HG03139 (cell line): ENCODE results near the gene ARHGAP22.

Experiments used
- ATAC-seq: cut with Tn5 transposase; IDR thresholded peaks from one replicate; pipeline ENCODE4 v1.9.1; 2021; ENCODE audit not compliant: unreplicated experiment

ARHGAP22 gene

DNA sequence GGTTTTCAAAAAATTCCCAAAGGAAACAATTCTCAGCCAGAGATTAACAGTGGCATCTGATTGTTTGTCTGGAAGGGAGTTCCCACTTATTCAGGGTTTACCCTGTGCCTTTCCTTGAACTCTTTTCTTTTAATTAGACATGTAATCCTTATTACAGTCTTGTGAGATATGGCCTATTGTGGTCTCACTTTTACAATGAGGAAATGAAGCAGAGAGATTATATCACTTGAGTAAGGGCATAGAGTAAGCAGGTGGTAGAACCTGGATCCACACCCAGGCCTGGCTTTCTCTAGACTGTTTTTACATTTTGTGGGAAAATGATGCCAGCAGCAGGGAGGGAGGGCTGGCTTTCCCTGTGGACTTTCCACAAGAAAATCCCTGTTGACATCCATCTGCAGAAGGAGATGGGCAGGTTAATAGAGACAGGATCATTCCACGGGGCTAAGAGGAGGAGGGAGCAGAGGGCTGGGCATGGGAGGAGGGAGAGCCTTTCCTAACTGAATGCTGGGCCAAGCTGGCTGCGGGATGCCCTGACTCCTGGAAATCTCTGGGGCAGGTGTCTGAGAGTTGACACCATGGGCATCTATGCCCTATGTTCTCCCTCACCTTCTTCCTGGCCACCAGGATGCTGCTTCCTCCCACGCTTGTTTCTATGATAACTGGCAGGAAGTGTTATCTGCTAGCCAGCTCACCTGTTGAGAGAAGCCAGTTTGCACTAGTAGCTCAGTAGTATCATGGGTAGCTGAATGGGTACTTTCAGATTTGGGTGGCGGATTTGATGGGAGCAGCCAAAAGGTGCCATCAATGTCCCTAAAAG, 28.7 kb upstream of the ARHGAP22 start:
- ATAC-seq = peak; percentile 32

DNA sequence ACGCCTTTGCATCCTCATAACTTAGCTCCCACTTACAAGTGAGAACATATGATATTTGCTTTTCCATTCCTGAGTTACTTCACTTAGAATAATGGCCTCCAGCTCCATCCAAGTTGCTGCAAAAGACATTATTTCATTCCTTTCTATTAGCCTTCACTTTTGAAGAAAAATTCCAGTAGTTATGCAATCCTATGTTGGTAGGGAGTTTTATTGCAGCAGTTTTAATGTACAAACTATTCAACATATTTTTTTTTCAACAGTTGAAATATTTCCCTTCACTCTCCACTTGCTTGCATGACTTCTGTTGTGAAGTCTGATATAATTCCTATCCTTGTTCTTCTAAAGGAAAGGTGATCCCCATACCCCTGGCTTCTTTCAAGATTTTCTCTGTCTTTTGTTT, 27.3 kb upstream of the ARHGAP22 start:
- ATAC-seq = no peak

DNA sequence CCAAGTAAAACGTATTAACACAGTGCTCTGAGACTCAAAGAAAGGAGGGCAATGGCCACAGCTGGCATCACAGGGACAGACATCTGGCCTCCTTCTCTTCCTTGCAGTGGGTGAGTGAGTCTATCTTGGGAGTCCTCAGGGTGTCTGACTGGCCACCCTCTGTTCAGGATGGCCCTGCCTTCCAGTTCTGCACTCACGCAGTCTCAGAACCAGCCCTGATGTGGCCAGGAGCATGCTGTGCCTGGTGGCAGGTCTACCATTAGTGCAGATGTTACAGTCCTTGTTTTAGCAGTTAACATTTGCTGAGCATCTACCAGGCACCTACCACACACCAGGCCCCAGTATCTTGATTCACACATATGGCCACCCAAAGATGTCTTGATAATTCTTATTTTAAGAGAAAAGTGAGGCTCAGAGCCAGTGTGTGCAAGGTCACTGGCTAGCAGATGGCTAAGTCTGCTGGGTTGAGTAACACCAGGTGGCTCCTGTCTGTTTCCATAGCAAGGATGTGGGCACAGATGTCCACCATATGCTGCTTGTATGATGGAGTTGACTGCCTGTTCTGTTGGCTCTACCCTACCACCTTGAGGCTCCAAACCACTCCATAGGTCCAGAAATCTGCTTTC, 23.2 kb upstream of the ARHGAP22 start:
- ATAC-seq = no peak

DNA sequence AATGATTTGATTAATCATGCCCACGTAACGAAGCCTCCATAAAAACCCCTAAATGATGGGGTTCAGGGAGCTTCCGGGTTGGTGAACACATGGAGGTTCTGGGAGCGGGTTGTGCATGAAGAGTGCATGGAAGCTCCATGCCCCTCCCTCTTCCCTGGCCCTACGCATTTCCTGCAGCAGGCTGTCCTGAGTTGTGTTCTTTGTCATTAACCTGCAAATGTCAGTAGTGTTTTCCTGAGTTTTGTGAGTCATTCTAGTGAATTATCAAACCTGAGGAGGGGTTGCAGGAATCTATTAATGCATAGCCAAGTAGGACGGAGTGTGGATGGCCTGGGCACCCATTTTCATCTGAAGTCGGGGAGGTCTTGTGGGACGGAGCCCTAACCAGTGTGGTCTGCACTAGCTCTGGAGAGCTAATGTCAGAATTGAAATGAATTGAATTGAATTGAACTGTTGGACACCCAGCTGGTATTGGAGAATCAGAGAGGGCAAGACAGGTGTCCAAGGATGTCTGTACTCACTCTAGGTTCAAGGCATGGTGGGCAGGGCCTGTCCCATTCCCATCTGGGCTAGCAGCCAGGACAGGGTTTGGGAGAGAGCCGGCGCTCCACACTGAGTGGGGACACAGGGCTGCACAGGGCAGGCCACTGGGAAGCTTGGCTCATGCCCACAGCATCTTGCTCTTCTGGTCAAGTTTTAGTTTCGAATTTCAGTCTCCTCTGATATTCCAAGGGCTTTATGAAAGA, 22.3 kb upstream of the ARHGAP22 start:
- ATAC-seq = no peak

DNA sequence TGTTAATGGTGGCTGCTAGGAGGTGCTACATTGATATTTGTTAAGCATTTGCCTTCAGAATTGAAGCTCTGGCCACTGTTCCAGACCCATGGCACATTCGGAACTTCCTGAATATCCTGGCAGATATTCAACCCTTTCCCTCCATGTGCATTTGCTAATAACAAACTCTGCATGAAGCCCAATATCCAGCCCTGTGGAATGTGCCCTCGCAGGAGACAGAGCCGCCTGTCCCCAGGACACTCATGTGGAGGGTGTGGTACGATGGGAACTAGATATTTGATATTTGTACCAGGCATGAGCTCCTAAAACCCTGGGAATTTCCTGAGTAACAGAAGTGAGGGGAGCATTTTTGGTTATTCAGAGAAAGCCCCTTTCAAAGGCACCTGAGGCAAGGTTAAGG, 21.6 kb upstream of the ARHGAP22 start:
- no peak for ATAC-seq

DNA sequence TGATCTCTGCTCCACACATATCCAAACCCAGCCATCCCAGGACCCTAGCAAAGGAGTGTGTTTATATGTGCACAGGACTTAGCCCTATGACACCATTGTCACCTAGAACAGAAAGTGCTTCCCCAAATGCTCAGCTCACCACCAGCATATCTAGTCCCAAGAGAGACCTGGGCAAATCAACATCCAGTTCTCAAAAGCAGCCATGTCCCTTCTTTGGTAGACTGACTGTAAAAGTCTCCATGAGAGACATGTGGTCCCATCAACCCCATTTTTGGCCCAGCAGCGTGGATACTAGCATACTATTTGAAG, 20.9 kb upstream of the ARHGAP22 start:
- ATAC-seq = no peak

DNA sequence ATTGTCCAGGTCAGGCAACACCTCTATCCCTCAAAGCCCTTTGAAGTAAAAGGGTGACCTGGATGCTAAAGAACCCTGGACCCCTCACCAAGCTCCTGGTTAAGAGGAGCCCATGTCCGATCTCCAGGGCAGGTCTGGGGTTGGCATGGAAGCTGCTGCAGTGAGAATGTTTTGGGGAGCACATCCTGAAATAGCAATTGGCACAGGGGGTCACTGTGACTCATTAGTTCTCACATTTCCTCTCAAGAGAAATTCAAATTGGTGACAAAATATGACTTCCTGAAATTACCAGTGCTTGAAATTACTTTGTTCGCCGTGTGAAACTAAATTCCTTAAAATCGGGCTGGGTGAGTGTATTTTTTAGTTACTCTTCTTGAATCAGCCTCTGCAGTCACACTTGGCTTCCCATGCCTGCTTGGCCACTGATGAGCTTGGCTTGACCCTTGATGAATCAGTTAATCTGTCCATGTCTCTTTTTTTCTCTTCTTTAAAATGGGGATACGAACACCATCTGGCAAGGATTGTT, 18.8 kb upstream of the ARHGAP22 start:
- ATAC-seq = no peak

DNA sequence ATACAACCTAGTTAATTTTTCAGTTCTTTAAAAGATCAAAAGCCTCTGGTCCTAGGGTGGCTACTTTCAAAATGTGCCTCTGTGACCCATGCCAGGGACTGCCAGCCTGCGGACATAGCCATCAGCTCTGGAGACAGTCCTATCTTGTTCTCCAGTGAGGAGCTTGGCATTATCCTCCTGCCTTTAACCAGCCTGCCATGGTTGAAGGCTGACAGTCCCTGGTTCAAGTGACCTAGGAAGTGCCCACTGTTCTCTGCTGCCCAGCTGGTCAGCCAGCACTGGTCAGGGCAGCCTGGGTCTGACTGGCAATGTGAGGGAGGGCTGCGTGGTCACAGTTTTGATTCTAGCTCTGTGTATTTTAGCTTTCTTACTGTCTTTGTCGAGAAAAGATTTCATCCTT, 18.1 kb upstream of the ARHGAP22 start:
- ATAC-seq = no peak

DNA sequence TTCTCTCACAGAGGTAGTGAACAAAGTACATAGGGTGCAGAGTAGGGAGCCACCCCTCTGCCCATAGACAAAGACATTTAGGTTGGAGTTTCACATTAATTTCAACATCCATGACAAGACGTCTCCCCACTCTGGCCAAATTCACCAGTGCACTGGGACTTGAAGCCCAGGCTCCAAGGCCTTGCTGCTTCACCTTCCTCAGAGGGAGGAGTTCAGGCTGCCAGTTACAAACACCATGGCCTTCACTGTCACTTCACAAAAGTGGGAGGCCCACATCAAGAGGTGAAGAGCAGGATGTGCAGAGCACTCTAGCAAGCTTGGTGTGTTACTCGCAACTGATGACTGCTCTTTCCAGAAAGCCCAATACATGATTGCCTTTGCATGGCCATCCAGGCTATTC, 15.8 kb upstream of the ARHGAP22 start:
- no peak for ATAC-seq

DNA sequence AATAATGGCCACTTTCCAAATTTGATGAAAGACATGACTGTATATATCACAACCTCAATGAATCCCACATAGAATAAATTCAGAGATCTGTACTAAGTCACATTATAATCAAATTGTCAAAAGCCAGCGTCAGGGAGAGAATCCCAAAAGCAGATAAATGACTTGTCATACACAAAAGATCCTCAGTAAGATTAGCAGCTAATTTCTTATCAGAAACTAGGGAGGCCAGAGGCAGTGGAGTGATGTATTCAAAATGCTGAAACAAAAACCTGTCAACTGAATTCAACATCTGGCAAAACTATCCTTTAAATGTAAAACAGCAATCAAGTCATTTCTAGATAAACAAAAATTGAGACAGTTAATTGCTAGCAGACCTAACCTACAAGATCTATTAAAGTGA, 11.6 kb upstream of the ARHGAP22 start:
- ATAC-seq = no peak

DNA sequence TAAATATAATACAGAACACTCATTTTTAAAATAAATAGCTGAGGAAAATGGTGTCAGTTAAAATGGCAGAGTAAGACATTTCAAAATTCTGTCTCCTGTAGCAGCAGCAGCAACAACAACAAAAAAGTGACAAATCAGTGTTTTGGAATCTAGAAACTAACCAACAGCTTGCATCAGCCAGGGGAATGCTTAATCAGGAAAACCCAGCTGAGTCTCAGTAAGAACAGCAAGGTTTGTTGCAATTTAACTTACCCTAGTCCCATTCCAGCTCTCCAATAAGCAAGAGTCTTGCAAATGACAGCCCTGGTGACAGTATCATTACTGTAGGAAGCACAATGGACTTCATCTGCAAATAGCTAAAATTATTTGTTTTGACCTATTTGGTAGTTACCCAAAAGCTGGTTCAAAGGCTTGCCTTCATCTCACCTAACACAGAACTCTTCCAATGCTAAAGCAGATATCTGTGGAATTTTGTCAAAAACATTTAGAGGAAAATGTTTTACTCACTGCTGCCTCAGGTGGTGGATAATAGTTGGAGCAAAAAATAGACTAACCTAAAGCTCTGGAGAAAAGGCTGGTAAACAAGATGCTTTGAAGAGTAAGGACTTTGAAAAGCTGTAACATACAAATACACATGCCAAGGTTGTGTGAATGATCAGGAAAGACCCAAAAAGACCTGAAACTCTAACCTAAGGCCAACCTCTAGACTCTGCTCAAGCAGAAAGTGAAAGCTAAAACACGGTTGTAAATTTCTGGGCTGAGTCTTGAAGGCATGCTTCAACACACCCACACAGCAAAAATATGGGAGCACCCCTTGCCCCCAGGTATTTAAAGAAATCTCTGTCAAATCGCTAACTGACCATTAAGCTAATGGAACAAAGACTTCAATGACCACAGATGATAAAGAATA, 9.9 kb upstream of the ARHGAP22 start:
- no peak for ATAC-seq

DNA sequence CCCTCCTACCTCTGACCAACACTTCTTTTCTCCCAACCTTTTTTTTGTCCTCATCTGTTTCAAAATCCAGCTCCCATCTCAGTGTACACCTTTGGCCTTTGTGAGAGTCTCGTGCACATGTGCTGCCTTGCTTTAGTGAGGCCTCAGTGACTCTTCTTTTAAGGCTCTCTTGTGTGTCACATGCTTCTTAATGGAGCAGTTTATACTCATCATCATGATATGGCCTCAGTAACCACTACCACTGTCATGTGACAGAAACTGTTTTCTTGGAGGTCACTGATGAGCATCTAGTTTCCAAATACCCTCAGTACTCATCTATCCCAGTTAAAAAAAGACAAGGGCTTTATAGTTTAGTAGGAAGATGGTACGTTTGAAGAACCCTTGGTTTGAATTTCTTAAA, 8.1 kb upstream of the ARHGAP22 start:
- no peak for ATAC-seq

DNA sequence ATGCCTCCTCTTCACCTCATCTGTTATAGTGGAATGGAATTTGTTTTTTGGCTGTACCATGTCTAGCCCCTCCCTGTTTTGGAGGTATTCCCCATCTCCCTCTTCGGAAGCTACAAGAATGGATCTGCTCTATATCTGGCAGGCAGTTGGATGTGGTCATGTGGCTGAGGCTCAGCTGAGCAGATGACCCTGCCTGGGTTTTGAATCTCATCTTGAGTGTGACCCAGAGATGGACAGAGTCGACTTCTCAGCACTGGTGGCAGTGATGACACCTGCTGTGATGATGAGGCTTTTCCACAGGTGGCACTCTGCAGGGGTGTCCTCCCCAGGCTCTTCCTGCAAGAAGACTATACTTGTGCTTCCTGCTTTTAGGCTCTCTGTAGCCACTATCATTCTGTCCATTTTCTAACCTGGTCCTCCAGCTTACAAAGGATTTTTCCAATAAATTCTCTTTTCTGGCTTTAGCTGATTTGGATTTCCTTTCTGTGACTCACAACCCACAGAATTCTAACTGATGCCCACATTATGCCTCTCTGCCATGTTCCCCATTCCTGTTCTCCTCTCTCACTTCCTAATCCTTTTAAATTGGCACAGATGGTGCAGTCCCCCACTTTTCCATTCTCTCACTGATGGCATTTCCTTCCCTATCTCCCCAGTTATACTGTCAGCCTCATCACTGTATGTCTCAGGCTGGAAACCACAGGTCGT, 7.5 kb upstream of the ARHGAP22 start:
- ATAC-seq = no peak

DNA sequence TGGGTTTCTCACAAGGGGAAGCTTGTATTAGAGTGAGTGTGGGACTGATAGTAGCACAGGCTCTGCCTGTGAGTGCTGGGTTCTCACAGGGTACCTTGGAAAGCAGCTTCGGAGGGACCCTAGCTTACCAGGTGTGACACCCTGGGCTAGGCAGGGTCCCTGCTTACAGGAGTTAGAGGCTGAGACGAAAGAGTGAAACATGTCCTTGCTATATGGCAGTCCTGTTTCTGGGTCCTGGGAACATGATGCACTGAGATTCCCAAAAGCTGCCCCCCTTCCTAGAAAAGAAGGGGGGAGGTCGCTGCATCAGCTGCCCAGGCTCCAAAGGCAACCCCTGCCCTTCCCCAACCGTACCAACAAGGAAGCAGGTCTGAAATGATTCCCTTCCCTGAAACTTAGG, 6.3 kb upstream of the ARHGAP22 start:
- no peak for ATAC-seq

DNA sequence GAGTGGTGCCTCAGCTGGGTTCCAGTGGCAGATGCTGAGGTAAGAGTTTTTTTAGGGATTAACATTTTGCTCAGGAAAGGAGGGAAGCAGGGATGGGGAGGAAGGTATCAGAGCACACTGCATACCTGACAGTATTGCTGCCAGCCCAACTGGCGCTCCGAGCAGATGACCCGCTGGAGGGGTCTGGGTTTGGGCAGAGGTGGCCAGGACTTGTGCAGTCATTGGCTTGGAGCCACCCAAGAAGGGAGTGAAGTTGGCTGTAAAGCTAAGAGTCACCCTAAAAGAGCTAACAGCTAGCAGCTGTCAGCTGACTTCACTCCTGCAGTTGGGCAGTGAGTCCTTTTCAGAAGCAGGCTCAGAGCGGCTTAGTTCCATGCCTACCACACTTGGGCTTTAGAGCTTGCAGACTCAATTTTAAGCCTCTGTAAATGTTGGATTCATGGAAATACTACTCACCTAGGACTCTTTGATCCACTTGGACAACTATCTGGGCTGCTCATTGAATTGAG, 5.8 kb upstream of the ARHGAP22 start:
- no peak for ATAC-seq

DNA sequence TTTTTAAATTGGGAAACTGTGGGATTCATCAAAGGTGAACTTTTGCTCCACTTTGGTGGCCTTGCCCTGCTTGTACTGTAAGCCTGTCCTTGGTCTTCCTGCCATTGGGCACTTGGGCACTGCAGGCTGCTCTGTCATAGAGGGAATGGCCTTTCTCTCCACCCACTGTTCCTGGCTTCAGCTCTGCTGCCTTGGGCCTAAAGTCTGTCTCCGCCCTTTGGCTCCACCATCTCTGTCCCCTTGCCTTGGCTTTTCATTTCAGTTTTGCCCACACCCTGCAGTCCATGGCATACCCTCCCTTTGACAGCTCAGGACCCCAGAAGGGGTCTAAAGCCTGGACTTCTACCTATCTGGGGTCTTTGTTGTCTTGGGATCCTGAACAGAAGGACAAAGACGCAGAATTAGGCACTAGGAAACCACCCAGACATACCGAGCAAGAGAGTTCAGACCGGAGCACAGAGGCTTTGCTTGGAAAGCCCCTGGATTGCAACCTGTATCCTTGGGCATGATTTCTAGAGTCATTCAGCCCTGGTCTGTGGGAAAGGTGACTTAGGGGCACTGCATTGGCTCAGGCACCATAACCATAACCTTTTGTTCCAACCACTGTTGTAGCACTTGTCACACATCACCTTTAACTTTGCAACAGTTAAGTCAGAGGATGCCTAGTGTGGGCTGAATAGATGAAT, 5.2 kb upstream of the ARHGAP22 start:
- no peak for ATAC-seq

DNA sequence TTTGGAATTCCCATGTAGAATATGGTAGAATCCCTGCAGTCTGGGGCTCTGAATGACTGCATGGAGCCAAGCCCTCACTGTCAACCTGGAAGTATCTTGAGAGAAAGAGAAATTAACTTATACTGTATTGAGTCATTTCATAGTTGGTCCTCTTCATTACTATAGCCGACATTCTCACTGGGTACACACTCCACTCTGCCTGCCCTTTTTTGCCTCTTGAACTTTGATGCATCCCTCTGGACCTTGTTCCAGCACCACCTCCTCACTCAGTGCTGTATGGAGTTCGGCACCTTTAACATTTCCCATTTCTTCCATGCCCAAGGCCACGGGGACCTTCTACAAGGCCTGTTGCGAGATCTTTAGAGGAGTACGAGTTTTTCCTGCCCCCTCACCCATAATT, 4.6 kb upstream of the ARHGAP22 start:
- ATAC-seq = no peak

DNA sequence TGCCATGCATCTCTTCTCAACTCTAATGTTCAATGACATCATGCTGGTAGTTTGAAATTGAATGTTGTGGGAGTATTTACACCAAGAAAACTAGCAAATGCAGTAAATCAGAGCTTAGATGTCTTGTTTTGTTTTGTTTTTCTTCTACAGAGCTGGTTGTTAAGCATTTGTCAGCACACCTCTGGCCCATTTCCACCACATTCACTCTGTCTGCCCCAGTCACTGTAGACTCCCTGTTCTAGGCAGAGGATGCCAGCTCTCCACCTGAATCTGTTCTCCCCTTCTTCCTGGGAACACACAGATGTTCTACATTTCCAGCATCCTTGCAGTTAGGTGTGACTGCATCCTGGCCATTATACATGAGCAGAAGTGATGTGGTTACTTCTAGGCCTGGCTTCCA, 4.1 kb upstream of the ARHGAP22 start:
- no peak for ATAC-seq

DNA sequence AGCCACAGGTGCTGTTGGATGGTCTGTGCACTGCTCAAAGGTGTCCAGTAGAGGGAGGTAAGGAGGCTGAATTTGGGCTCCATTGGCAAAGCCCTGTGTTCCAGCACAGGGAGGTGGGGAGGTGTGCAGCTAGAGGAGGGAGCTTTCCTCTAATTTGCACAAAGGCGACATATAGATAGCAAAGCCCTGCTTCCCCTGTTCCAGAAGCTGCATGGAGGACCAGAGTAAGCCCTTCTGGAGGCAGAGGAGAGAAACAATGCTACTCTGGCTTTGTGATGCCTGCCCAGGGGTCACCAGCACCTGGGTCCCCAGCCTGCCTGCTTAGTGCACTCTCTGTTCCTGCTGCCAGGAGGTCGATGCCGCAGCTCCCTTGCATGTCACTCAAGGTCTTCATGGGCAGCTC, 3.4 kb upstream of the ARHGAP22 start:
- ATAC-seq = peak; percentile 74
